RWPE2 (cell line): ENCODE data around the gene C2CD5.

ENCODE experiments used
- ATAC-seq: fragments of 200-7000 bp; cut with Tn5 transposase; 3 replicates; pipeline ENCODE4 v1.9.1; 2021; ENCODE audit warnings: low read depth
- DNase-seq: peaks from one replicate; pipeline ENCODE4 v3.0.0-alpha.2; 2020; ENCODE audit warnings: low spot score
- H3K27ac ChIP-seq: fragments of 450-650 bp; 2 replicates; pipeline ENCODE4 v1.5.1; 2017; ENCODE audit warnings: mild to moderate bottlenecking; ENCODE audit not compliant: poor library complexity, severe bottlenecking
- H3K27me3 ChIP-seq: fragments of 250-450 bp; sonication (Bioruptor Pico); 2 replicates; pipeline ENCODE4 v1.5.1; 2021; ENCODE audit warnings: mild to moderate bottlenecking, moderate library complexity; ENCODE audit not compliant: insufficient read depth, poor library complexity, severe bottlenecking
- H3K36me3 ChIP-seq: fragments of 250-450 bp; sonication (Bioruptor Pico); 2 replicates; pipeline ENCODE4 v1.5.1; 2020; ENCODE audit warnings: low read depth, mild to moderate bottlenecking, moderate library complexity
- H3K4me1 ChIP-seq: fragments of 250-450 bp; sonication (Bioruptor Pico); 2 replicates; pipeline ENCODE4 v1.5.1; 2021; ENCODE audit warnings: mild to moderate bottlenecking, moderate library complexity; ENCODE audit not compliant: insufficient read depth, poor library complexity, severe bottlenecking
- H3K4me3 ChIP-seq: fragments of 250-450 bp; sonication (Bioruptor Pico); 2 replicates; pipeline ENCODE4 v1.5.1; 2021; ENCODE audit warnings: mild to moderate bottlenecking, moderate library complexity; ENCODE audit not compliant: severe bottlenecking
- H3K9me3 ChIP-seq: fragments of 250-450 bp; sonication (Bioruptor Pico); 2 replicates; pipeline ENCODE4 v1.5.1; 2021; ENCODE audit warnings: mild to moderate bottlenecking, moderate library complexity; ENCODE audit not compliant: severe bottlenecking
- CTCF ChIP-seq: fragments of 450-650 bp; IDR thresholded peaks from one replicate; pipeline ENCODE4 v1.5.1; 2017; ENCODE audit warnings: mild to moderate bottlenecking, moderate library complexity; ENCODE audit not compliant: poor library complexity, severe bottlenecking

Gene C2CD5

DNA sequence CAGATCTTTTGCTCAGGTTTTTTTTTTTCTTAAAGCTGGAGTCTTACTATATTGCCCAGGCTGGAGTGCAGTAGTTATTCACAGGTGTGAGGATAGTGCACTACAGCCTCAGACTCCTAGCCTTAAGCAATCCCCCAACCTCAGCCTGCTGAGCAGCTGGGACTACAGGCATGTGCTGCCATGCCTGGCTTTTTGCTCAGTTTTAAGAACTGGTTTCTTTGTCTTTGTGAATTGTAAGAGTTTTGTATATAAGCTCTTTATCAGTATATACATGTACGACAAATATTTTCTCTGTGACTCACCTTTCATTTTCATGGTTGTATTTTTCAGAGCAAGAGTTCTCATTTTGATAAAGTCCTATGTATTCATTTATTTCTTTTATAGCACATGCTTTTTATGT, 33.3 kb upstream of the C2CD5 start:
- TF ChIP-seq CTCF: no peak
- Histone ChIP-seq H3K9me3 (no peaks in the 10 kb centered on the region), H3K27me3 (no peaks in the 10 kb centered on the region), H3K27ac (no peak overlapping the region), H3K4me1 (no peaks in the 10 kb centered on the region), H3K4me3 (no peak overlapping the region), H3K36me3 (no peaks in the 10 kb centered on the region)
- ATAC-seq (peak; percentile 51), DNase-seq (no peak)

- Histone ChIP-seq H3K27me3 (no peaks in the 10 kb centered on the region), H3K4me1 (no peaks in the 10 kb centered on the region), H3K36me3 (no peaks in the 10 kb centered on the region), H3K4me3 (no peak overlapping the region), H3K27ac (no peak overlapping the region), H3K9me3 (no peaks in the 10 kb centered on the region)
- TF ChIP-seq CTCF: no peak
- ATAC-seq (no peak), DNase-seq (no peak)
Measured at GRCh38 chr12:22576473-22576872, 32.1 kb upstream of the C2CD5 start.

- Histone ChIP-seq H3K27me3 (no peaks in the 10 kb centered on the region), H3K27ac (no peak overlapping the region), H3K4me3 (no peak overlapping the region), H3K9me3 (no peaks in the 10 kb centered on the region), H3K36me3 (no peaks in the 10 kb centered on the region), H3K4me1 (no peaks in the 10 kb centered on the region)
- ATAC-seq (no peak), DNase-seq (no peak)
- TF ChIP-seq CTCF: no peak
Measured at GRCh38 chr12:22576065-22576464, 31.7 kb upstream of the C2CD5 start.

DNA sequence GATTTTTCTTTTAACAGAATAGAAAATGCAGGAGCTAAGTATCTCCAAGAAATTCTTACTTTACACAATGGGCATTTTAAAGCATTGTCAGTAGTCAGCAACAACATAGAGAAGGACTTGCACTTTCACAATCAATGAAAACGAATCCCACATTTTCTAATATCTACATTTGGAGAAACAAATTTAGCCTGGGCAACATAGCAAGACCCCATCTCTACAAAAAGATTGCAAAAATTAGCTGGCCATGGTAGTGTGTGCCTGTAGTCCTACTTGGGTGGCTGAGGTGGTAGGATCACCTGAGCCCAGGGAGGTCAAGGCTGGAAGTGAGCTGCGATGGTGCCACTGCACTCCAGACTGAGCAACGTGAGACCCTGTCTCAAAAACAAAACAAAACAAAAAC, 30.6 kb upstream of the C2CD5 start:
- H3K27ac ChIP-seq: no peak overlapping the region
- TF ChIP-seq CTCF: no peak
- H3K36me3 ChIP-seq: no peaks in the 10 kb centered on the region
- no peak for DNase-seq
- ATAC-seq: no peak
- H3K4me1 ChIP-seq: no peaks in the 10 kb centered on the region
- no peak overlapping the region for H3K4me3 ChIP-seq
- H3K9me3 ChIP-seq: no peaks in the 10 kb centered on the region
- H3K27me3 ChIP-seq: no peaks in the 10 kb centered on the region

GRCh38 chr12:22573181-22573580, 28.8 kb upstream of the C2CD5 start:
- H3K27ac ChIP-seq: no peak overlapping the region
- no peak for ATAC-seq
- no peaks in the 10 kb centered on the region for H3K4me1 ChIP-seq
- H3K4me3 ChIP-seq: no peak overlapping the region
- no peak for TF ChIP-seq CTCF
- H3K9me3 ChIP-seq: no peaks in the 10 kb centered on the region
- no peak for DNase-seq
- H3K27me3 ChIP-seq: no peaks in the 10 kb centered on the region
- no peaks in the 10 kb centered on the region for H3K36me3 ChIP-seq
